Fibroblast of the aortic adventitia (primary cell): Measurements from ENCODE around the gene AP3D1. TPM values are rescaled to one million over a fixed set of nuclear protein-coding genes. Genes with fewer than 3 reads are reported as not detected.

Source experiments
- DNase-seq: peaks from one replicate; pipeline ENCODE4 v3.0.0-alpha.2; 2010; ENCODE audit warnings: low read depth
- H3K4me3 ChIP-seq: 2 replicates; pipeline ENCODE4 v1.5.1; 2011; ENCODE audit warnings: low read depth, mild to moderate bottlenecking, control low read depth, low read length, moderate library complexity
- total RNA-seq: library from RNA; depleted of rRNA; stranded (reverse); fragments of >200 nt; gene quantifications from 2 replicates; pipeline ENCODE4 v1.2.3, GENCODE V29; 2012; ENCODE audit warnings: low replicate concordance
- TF ChIP-seq, protein P1 (sequence below): IDR thresholded peaks from 2 replicates; pipeline ENCODE4 v1.5.1; 2011; ENCODE audit warnings: mild to moderate bottlenecking, low read length, control low read depth, inconsistent platforms; ENCODE audit not compliant: insufficient read depth

AP3D1 gene
- total RNA-seq, 1 donor = 102 TPM

GRCh38 chr19:2101417-2102335, 49.7 kb downstream of the AP3D1 start:
- no peak for DNase-seq
- no peak overlapping the region for H3K4me3 ChIP-seq
- TF ChIP-seq, protein P1, sequence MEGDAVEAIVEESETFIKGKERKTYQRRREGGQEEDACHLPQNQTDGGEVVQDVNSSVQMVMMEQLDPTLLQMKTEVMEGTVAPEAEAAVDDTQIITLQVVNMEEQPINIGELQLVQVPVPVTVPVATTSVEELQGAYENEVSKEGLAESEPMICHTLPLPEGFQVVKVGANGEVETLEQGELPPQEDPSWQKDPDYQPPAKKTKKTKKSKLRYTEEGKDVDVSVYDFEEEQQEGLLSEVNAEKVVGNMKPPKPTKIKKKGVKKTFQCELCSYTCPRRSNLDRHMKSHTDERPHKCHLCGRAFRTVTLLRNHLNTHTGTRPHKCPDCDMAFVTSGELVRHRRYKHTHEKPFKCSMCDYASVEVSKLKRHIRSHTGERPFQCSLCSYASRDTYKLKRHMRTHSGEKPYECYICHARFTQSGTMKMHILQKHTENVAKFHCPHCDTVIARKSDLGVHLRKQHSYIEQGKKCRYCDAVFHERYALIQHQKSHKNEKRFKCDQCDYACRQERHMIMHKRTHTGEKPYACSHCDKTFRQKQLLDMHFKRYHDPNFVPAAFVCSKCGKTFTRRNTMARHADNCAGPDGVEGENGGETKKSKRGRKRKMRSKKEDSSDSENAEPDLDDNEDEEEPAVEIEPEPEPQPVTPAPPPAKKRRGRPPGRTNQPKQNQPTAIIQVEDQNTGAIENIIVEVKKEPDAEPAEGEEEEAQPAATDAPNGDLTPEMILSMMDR = no peak

- H3K4me3 ChIP-seq = no peak overlapping the region
- TF ChIP-seq, protein P1 = no peak
- DNase-seq = no peak
Observed at GRCh38 chr19:2100719-2101061, 50.7 kb downstream of the AP3D1 start.

GRCh38 chr19:2099937-2100718, 51.2 kb downstream of the AP3D1 start:
- H3K4me3 ChIP-seq = no peak overlapping the region
- TF ChIP-seq, protein P1 = no peak
- DNase-seq = no peak

DNA sequence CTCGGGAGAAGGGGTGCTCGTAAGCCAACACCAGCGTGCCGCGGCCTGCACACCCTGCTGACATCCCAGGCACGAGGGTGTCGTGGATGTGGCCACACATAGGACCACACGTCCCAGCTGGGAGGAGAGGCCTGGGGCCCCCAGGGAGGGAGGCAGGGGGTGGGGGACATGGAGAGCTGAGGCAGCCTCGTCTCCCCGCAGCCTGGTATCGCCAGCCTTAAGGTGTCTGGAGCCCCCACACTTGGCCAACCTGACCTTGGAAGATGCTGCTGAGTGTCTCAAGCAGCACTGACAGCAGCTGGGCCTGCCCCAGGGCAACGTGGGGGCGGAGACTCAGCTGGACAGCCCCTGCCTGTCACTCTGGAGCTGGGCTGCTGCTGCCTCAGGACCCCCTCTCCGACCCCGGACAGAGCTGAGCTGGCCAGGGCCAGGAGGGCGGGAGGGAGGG, 52.3 kb downstream of the AP3D1 start:
- DNase-seq = no peak
- H3K4me3 ChIP-seq = no peak overlapping the region
- TF ChIP-seq, protein P1 = no peak

DNA sequence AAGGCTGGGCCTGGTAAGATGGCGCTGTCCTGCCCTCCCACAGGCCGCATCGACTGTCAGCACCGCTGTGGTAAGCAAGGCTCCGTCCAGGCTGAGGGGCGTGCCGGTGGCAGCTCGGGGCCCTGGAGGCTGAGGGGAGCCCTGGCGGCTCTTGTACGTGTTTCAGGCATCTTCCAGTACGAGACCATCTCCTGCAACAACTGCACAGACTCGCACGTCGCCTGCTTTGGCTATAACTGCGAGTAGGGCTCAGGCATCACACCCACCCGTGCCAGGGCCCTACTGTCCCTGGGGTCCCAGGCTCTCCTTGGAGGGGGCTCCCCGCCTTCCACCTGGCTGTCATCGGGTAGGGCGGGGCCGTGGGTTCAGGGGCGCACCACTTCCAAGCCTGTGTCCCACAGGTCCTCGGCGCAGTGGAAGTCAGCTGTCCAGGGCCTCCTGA, 53.5 kb downstream of the AP3D1 start:
- DNase-seq = no peak
- TF ChIP-seq, protein P1 = no peak
- H3K4me3 ChIP-seq = no peak overlapping the region

GRCh38 chr19:2097203-2097885, 54.0 kb downstream of the AP3D1 start:
- DNase-seq = no peak
- TF ChIP-seq, protein P1 = no peak

More at GRCh38 chr19:2097203-2097885, 54.0 kb downstream of the AP3D1 start:
- peak overlapping the region; percentile 65 for H3K4me3 ChIP-seq
